GM11168 (cell line): ENCODE data around the gene USP30.
"Not testable (repeated sequence)": the region's sequence is repeated elsewhere in the genome, so short reads cannot be mapped to it uniquely, and the experiment has no call there.

Experiments
- in situ Hi-C: fragments of 300-500 bp; cut with MboI; formaldehyde crosslinking; loops from one replicate; pipeline ENCODE4 v1.12.0; 2022; ENCODE audit warnings: low sequenced_read_pairs; ENCODE audit not compliant: unreplicated experiment

Gene USP30

GRCh38 chr12:109052414-109053323 lies at the start of gene USP30:
USP30 (plus strand) TSS chr12:109052576; CDS start chr12:109052679, 103 bp downstream.
- in situ Hi-C loops: no loop called here

DNA sequence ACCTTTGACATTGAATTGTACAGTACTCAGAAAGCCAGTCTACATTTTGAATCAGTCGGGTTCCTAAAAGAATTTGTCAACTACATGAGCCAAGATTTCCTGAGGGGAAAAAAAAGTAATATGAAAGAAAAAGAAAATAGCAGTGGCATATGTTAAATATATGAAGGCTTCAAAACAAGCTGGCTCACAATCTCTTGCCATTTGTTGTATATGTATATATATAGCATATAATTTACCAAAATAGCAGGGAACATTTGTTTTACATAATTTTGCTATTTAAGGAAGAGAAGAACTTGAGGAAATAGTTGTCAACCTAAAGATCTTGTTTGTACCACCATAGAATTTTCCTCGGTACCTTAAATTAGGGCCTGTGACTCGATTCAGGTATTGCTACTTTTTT lies 48.4 kb upstream of the USP30 start:
- in situ Hi-C loops: no loop called here

GRCh38 chr12:109009766-109010165 lies 42.6 kb upstream of the USP30 start:
- in situ Hi-C loops: no loop called here

DNA sequence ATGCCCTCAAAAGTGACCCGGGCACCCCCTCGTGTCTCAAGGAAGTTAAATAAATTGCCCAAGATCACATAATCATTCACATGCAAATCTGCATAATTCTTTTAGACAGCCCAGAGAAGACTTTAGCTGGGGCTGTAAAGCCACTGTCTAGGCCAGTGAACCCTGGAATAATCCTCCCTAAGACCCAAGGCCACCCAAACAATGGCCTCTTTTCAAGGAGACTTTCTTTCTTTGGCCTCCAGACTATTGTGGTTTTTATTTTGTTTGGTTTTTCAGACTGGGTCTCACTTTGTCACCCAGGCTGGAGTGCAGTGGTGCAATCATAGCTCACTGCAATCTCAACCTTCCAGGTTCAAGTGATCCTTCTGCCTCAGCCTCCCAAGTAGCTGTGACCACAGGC lies 42.1 kb upstream of the USP30 start:
- in situ Hi-C loops: no loop called here

- in situ Hi-C loops: no loop called here
These were observed 37.2 kb upstream of the USP30 start for GRCh38 chr12:109014984-109015765.

DNA sequence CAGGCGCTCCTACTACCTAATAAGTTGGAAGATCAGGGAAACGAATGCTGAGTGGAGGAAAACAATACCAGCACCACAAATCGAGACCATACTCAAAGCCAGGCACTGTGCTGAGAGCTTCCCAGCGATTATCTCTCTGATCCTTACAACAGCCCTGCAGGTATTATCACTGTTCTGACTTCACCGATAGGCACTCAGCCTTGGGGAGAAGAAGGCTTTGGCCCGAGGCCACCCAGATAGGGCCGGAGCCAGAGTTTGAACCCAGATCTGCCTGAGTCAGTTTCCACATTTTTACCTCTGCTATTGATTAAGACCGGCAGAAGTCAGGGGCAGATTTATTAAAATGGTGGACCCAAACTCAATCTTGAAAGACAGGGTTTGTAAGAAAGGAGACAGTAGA lies 36.4 kb upstream of the USP30 start:
- in situ Hi-C loops: no loop called here

- in situ Hi-C loops: no loop called here
These were observed 35.4 kb upstream of the USP30 start for GRCh38 chr12:109016978-109017377.

- in situ Hi-C loops: no loop called here
These were observed 34.1 kb upstream of the USP30 start for GRCh38 chr12:109018296-109018695.

- in situ Hi-C loops: no loop called here
These were observed 32.1 kb upstream of the USP30 start for GRCh38 chr12:109020146-109020795.

- in situ Hi-C loops: no loop called here
These were observed 31.5 kb upstream of the USP30 start, which contains the start of gene SVOP for GRCh38 chr12:109020796-109021380. SVOP (minus strand) TSS chr12:109021068; CDS start chr12:109020868, 200 bp downstream.

- in situ Hi-C loops: no loop called here
These were observed 24.6 kb upstream of the USP30 start for GRCh38 chr12:109027767-109028166.

DNA sequence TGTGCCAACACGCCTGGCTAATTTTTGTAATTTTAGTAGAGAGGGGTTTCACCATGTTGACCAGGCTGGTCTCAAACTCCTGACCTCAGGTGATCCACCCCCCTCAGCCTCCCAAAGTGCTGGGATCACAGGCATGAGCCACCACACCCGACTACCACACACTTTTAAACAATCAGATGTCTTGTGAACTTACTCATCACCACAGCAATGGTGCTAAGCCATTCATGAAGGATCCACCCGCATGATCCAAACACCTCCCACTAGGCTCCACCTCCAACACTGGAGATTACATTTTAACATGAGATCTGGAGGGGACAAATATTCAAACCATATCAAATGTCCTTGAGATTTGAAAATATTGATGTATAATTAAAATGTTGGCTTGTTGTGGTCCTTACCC lies 23.8 kb upstream of the USP30 start:
- in situ Hi-C loops: not testable (repeated sequence)

DNA sequence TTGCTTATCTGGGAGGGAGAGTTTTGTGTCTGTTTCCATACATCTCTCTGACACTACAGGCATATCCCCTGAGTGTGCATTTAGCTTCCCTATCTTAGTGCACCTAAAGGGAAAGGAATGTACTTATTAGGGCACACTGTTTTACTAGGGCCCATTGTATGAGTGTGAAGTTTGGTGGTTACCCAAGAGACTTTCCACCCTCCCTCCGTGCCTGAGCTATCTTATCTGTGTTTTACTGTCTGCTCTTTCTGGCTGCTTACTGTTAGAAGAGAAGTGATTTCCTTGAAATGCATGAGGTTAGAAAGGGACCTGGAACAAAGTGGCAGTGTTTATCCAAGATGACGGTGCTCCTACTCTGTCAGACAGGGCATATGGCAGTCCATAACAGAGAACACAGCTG lies 23.0 kb upstream of the USP30 start:
- in situ Hi-C loops: no loop called here

DNA sequence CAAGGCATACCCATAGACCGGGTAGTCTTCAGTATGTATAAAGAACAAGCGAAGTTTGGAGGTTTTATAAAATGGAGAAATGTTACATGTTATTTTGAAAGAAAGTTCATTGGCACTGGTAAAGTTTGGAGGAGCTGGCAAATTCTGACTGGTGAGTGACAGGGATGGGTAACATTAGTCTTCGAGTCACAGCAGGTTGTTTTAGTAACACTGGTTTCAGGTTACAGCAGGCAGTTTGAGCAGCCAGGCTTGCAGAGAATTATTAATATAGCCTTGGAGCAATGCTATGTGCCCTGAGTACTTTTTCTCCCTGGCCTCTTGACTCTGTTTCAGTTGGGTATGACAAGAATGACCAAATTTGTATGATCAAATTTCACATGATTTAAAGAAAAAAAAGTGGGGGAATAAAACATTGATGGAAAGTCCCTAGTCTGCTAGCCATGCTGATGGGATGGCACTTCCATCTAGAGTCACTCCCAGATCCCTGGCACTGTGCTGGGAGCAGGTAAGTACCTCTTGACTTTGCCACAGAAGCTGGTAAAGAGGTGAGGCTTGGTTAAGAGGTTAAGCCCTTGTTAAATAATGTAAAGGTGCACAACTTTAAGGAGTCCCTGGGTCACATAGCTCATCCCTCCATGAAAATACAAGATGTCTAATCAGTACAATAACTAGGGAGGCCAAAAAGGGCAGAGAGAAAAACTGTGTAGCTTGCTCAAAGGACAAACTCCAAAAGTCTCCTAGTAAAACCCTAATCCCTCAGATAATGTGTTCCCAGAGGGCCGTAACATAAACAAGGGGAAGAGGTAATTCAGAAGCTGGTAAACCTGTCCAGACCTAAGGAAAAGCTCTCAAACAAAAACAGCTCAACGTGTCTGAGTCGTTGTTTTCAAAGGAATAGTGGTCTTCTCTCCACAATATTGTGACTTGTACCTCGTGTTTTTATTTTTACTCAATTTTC lies 18.9 kb upstream of the USP30 start:
- in situ Hi-C loops: no loop called here

DNA sequence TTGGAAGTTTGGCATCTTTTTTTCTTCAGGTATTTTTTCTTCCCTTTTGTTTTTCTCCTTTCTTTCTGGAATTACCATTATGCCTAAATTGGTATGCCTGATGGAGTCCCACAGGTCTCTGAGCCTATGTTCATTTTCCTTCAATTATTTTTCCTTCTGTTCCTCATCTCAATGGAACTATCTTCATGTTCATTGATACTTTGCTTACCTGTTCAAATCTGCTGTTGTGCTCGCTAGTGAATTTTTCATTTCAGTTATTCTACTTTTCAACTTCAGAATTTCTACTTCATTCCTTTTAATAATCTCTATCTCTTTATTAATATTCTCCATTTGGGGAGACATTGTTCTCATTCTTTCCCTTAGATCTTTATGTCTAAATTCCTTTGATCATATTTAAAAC lies 15.4 kb upstream of the USP30 start:
- in situ Hi-C loops: no loop called here

DNA sequence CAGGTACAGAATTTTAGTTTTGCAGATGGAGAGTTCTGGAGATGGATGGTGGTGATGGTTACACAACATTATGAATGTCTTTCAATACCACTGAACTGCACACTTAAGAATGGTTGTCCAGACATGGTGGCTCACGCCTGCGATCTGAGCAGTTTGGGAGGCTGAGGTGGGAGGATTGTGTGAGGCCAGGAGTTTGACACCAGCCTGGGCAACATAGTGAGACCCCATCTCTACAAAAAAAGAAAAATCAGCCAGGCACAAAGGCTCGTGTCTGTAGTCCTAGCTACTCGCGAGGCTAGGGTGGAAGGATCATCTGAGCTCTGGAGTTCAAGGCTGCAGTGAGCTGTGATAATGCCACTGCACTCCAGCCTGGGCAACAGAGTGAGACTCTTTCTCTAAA lies 8.1 kb upstream of the USP30 start:
- in situ Hi-C loops: no loop called here

GRCh38 chr12:109047081-109047805 lies 5.1 kb upstream of the USP30 start:
- in situ Hi-C loops: no loop called here

GRCh38 chr12:109048706-109049105 lies 3.7 kb upstream of the USP30 start:
- in situ Hi-C loops: not testable (repeated sequence)

GRCh38 chr12:109049794-109050193 lies 2.6 kb upstream of the USP30 start:
- in situ Hi-C loops: not testable (repeated sequence)
